ENCODE results near the gene KLF17. TPM values are rescaled to one million over a fixed set of nuclear protein-coding genes. Genes with fewer than 3 reads are reported as not detected.
"Not testable (repeated sequence)": the region's sequence is repeated elsewhere in the genome, so short reads cannot be mapped to it uniquely, and the experiment has no call there.

Gene KLF17
- total RNA-seq, 1 donor from 2014 or later: not detected

DNA sequence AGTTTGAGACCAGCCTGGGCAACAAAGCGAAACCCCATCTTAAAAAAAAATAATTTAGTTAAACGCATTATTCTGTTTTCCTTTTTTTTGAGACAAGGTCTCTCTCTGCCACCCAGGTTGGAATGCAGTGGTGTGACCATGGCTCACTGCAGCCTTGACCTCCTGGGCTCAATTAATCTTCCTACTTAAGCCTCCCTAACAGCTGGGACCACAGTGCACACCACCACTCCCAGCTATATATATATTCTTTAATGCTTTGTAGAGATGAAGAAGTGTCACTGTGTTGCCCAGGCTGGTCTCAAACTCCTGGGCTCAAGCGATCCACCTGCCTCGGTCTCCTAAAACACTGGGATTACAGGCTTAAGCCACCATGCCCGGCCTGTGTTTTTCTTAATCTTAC, 7.7 kb upstream of the KLF17 start:
- H3K27me3 Mint-ChIP-seq (ENCODE audit: low read depth): peaks cover 19% of the 10 kb centered on the region
- TF ChIP-seq, protein P1, sequence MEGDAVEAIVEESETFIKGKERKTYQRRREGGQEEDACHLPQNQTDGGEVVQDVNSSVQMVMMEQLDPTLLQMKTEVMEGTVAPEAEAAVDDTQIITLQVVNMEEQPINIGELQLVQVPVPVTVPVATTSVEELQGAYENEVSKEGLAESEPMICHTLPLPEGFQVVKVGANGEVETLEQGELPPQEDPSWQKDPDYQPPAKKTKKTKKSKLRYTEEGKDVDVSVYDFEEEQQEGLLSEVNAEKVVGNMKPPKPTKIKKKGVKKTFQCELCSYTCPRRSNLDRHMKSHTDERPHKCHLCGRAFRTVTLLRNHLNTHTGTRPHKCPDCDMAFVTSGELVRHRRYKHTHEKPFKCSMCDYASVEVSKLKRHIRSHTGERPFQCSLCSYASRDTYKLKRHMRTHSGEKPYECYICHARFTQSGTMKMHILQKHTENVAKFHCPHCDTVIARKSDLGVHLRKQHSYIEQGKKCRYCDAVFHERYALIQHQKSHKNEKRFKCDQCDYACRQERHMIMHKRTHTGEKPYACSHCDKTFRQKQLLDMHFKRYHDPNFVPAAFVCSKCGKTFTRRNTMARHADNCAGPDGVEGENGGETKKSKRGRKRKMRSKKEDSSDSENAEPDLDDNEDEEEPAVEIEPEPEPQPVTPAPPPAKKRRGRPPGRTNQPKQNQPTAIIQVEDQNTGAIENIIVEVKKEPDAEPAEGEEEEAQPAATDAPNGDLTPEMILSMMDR (IDR thresholded peaks at IDR 0.05; ENCODE audit: unreplicated experiment): no peak
- no peak for DNase-seq (ENCODE audit: low spot score in 2 of 2, unreplicated experiment in 2 of 2)
- H3K9me3 Mint-ChIP-seq: no peaks in the 10 kb centered on the region
- H3K4me1 Mint-ChIP-seq: no peaks in the 10 kb centered on the region
- no peak overlapping the region for H3K4me3 Mint-ChIP-seq
- no peaks in the 10 kb centered on the region for H3K36me3 Mint-ChIP-seq
- no peak overlapping the region for H3K27ac Mint-ChIP-seq

DNA sequence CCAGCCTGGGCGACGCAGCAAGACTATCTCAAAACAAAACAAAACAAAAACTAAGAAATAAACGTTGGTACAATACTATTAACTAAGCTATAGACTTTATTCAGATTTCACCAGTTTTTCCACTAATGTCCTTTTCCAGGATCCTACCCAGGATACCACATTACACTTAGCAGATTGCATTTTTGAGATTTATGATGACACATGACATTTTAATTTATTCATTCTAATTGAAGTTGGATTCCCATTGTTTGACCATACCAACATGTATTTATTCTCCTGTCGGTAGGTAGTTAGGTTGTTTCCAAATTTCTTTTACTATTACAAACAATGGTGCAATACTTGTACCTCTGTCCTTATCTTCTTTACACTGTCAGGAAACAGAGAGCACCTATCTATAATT, 6.8 kb upstream of the KLF17 start:
- Mint-ChIP-seq H3K36me3 (no peaks in the 10 kb centered on the region), H3K9me3 (no peaks in the 10 kb centered on the region), H3K4me3 (no peak overlapping the region), H3K27ac (no peak overlapping the region), H3K27me3 (ENCODE audit: low read depth) (peaks cover 10% of the 10 kb centered on the region), H3K4me1 (no peaks in the 10 kb centered on the region)
- TF ChIP-seq, protein P1 (IDR thresholded peaks at IDR 0.05; ENCODE audit: unreplicated experiment): no peak
- DNase-seq (ENCODE audit: low spot score in 2 of 2, unreplicated experiment in 2 of 2): no peak

DNA sequence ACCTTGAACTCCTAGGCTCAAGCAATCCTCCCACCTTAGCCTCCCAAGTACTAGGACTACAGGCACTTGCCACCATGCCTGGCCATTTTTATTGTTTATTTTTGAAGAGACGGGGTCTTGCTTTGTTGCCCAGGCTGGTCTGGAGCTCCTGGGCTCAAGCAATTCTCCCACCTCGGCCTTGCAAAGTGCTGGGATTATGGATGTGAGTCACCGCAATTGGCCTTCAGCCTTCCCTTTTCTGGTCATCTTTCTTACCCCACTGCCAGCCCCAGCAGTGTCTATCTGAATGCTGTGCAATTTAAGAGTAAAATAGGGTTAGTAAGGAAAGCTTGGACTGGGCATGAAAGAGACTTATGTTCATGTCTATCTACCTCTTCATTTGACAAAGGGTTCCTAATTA, 6.1 kb upstream of the KLF17 start:
- no peaks in the 10 kb centered on the region for H3K9me3 Mint-ChIP-seq
- H3K27me3 Mint-ChIP-seq (ENCODE audit: low read depth): peaks cover 9% of the 10 kb centered on the region
- H3K4me1 Mint-ChIP-seq: no peaks in the 10 kb centered on the region
- DNase-seq (ENCODE audit: low spot score in 2 of 2, unreplicated experiment in 2 of 2): no peak
- TF ChIP-seq, protein P1 (IDR thresholded peaks at IDR 0.05; ENCODE audit: unreplicated experiment): no peak
- H3K27ac Mint-ChIP-seq: no peak overlapping the region
- H3K36me3 Mint-ChIP-seq: no peaks in the 10 kb centered on the region
- no peak overlapping the region for H3K4me3 Mint-ChIP-seq

DNA sequence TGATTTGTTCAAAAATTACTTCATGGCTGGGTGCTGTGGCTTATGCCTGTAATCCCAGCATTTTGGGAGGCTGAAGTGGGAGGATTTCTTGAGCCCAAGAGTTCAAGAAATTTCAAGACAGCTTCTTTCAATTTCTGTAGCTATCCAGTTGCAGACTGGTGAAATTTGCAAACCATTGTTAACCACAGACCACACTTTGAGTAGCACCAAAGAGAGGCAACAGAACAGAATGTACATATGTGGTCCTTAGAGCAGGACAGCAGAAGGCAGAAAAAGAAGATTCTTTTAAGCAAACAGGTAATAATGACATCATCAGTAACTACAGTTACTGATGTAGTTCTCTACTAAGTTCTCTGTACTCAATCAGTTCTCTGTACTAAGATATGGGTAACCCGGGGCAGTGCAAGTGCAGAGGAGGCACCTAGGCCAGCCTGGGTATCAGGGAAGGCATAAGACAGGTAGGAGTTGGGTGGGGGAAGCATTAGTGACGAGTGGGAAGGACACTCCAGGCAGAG, 5.5 kb upstream of the KLF17 start:
- DNase-seq (ENCODE audit: low spot score in 2 of 2, unreplicated experiment in 2 of 2): no peak
- no peaks in the 10 kb centered on the region for H3K4me1 Mint-ChIP-seq
- peaks cover 4% of the 10 kb centered on the region for H3K27me3 Mint-ChIP-seq (ENCODE audit: low read depth)
- H3K4me3 Mint-ChIP-seq: no peak overlapping the region
- no peaks in the 10 kb centered on the region for H3K9me3 Mint-ChIP-seq
- H3K27ac Mint-ChIP-seq: no peak overlapping the region
- TF ChIP-seq, protein P1 (IDR thresholded peaks at IDR 0.05; ENCODE audit: unreplicated experiment): no peak
- no peaks in the 10 kb centered on the region for H3K36me3 Mint-ChIP-seq

DNA sequence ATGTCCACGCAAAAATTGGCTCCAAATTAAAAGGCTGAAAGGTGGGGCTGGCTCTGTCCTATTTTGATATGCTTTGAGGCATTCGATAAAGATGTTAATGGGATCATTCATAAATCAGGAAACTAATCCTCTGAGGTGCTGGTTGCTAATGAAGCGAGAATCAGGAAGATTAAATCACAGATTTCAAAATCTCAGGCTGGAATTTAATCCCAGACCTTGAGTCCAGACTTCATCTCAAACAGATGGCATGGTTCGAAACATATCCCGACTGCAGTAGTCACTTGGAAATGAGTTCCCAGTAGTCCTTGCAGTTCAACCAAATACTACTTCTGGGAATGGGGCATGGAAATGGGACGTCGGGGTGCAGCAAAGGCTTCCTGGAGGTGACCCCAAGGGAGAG, 4.5 kb upstream of the KLF17 start:
- Mint-ChIP-seq H3K9me3 (no peaks in the 10 kb centered on the region), H3K27me3 (ENCODE audit: low read depth) (peaks cover 1% of the 10 kb centered on the region), H3K4me1 (no peaks in the 10 kb centered on the region), H3K4me3 (no peak overlapping the region), H3K36me3 (no peaks in the 10 kb centered on the region), H3K27ac (no peak overlapping the region)
- TF ChIP-seq, protein P1 (IDR thresholded peaks at IDR 0.05; ENCODE audit: unreplicated experiment): no peak
- DNase-seq (ENCODE audit: low spot score in 2 of 2, unreplicated experiment in 2 of 2): no peak

DNA sequence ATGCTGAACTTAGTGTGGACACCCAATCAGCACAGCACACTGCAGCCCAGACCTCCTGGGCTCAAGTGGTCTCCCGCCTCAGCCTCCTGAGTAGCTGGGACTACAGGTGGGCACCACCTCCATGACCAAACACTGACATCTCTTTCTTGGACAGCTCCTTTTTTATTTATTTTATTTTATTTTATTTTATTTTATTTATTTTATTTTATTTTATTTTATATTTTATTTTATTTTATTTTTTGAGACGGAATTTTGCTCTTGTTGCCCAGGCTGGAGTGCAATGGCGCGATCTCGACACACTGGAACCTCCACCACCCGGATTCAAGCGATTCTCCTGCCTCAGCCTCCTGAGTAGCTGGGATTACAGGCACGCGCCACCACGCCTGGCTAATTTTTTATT, 1.3 kb upstream of the KLF17 start:
- not testable (repeated sequence) for H3K4me3 Mint-ChIP-seq; H3K27ac Mint-ChIP-seq; DNase-seq (ENCODE audit: low spot score in 2 of 2, unreplicated experiment in 2 of 2); H3K4me1 Mint-ChIP-seq; H3K36me3 Mint-ChIP-seq; H3K9me3 Mint-ChIP-seq
- peaks cover 23% of the 10 kb centered on the region for H3K27me3 Mint-ChIP-seq (ENCODE audit: low read depth)

Measured in mesothelial cell of epicardium (in vitro differentiated cells).